NCI-H1092 treated with DMSO at 0.1 percent for 48 hours (cell line): ENCODE results near the gene SLC25A41.
"Not testable (repeated sequence)": the region's sequence is repeated elsewhere in the genome, so short reads cannot be mapped to it uniquely, and the experiment has no call there.

ENCODE experiments used
- DNase-seq: peaks from one replicate; lab custom pipeline; 2025; lab: John Stamatoyannopoulos, UW

The SLC25A41 gene

GRCh38 chr19:6428692-6429418 is 4.7 kb downstream of the SLC25A41 start:
- DNase-seq, result not testable (repeated sequence)

- no peak for DNase-seq
Measured at GRCh38 chr19:6427131-6427530, 6.4 kb downstream of the SLC25A41 start.

- DNase-seq, result no peak
Measured at GRCh38 chr19:6425732-6426620, 7.6 kb downstream of the SLC25A41 start.

- peak; percentile 100 for DNase-seq
Measured at GRCh38 chr19:6424939-6425731, 8.4 kb downstream of the SLC25A41 start.

- DNase-seq, result no peak
Measured at GRCh38 chr19:6424195-6424938, 9.2 kb downstream of the SLC25A41 start, which contains the start of gene KHSRP. TSS of gene KHSRP (minus strand) at chr19:6424811. CDS start at chr19:6424701, 110 bp downstream.

GRCh38 chr19:6423499-6424194 is 9.9 kb downstream of the SLC25A41 start:
- DNase-seq, result no peak

GRCh38 chr19:6421075-6422014 is 12.2 kb downstream of the SLC25A41 start:
- DNase-seq, result no peak

GRCh38 chr19:6418562-6418932 is 15.0 kb downstream of the SLC25A41 start:
- DNase-seq, result no peak

- DNase-seq, result no peak
Measured at GRCh38 chr19:6417713-6418561, 15.6 kb downstream of the SLC25A41 start.

GRCh38 chr19:6416658-6417405 is 16.7 kb downstream of the SLC25A41 start:
- DNase-seq, result no peak

GRCh38 chr19:6415591-6416190 is 17.9 kb downstream of the SLC25A41 start:
- no peak for DNase-seq

GRCh38 chr19:6414793-6415590 is 18.6 kb downstream of the SLC25A41 start:
- DNase-seq, result no peak

GRCh38 chr19:6413721-6414643 is 19.6 kb downstream of the SLC25A41 start:
- DNase-seq, result no peak

GRCh38 chr19:6413291-6413690 is 20.3 kb downstream of the SLC25A41 start:
- no peak for DNase-seq

- DNase-seq, result peak; percentile 18
Measured at GRCh38 chr19:6412447-6413091, 21.0 kb downstream of the SLC25A41 start.
